NCI-H345 treated with DMSO at 0.1 percent for 48 hours (cell line): ENCODE data around the gene HOXA5.

ENCODE experiments used
- DNase-seq: peaks from one replicate; lab custom pipeline; 2025; ENCODE audit not compliant: unreplicated experiment; lab: John Stamatoyannopoulos, UW

The HOXA5 gene

DNA sequence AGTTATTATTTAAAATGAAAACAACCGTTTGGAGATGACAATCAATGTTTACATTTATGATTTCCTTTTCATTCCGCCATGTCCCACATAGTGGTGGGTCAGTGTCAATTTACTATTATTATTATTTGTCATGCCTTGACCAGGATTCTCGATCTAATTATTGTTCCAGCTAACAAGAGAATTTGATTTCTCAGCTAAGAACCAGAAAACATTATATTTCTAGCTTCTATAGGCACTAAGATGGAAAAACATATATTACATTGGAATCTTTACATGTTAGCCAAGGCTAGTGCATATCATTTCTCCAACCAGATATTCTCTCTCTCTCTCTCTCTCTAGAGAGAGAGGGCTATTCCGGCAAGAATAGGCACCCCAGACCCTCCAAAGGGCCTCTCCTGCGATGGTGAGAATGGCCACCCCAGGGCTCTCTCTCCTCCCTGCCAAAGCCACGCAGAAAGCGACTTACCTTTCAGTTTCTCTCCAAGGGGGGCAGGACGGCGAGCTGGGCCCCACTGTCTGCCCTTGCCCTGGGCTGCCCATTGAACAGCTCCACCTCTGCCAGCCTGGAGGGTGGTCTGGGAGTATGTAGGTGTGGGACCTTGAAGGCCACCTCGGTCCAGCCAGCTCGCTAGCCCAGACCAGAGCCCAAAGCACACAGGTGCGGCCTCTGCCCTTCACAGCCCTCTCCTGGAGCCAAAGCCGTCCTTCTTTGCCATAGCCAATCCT lies 6.5 kb upstream of the HOXA5 start:
- peak; percentile 40 for DNase-seq

DNA sequence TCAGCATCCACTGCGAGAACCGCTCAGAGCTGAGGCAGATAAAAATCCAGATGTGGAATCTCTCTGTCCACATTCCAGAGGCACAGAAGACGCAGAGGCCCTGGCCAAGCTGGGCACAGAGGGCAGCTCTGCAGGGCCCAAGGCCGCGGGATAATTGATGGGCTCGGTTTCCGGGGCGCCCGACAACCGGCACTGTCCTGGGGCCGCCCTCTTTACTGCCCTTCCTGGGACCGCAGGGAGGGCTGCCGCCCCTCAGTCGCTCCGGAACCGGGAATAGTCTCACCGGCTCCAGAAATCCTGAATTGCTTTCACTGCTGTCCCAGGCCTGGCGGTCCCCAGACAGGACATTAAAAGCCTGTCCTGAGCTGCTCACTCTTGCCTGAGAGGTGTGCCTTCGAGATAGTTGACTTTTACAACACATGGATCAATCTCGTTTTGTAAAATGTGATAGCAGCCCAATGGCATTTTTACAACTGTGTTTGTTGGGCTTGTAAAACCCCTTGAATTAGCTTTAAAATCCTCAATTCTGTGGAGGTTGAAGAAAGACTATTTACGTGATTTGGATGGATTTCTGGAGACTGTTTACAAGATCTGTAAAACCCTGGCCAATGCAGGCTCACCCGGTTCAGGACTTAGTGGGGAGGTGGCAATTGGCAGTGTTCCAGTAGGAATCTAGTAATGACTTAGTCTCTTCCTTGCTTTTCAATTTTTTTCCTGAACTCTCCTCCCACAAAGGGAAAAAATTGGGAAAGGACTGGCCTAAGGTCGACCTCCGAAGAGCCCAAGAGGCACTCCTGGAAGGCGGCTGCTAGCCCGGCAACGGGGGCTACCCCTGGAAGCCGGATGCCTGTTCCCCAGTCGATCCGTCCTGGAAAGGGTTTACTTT lies 5.5 kb upstream of the HOXA5 start:
- no peak for DNase-seq

DNA sequence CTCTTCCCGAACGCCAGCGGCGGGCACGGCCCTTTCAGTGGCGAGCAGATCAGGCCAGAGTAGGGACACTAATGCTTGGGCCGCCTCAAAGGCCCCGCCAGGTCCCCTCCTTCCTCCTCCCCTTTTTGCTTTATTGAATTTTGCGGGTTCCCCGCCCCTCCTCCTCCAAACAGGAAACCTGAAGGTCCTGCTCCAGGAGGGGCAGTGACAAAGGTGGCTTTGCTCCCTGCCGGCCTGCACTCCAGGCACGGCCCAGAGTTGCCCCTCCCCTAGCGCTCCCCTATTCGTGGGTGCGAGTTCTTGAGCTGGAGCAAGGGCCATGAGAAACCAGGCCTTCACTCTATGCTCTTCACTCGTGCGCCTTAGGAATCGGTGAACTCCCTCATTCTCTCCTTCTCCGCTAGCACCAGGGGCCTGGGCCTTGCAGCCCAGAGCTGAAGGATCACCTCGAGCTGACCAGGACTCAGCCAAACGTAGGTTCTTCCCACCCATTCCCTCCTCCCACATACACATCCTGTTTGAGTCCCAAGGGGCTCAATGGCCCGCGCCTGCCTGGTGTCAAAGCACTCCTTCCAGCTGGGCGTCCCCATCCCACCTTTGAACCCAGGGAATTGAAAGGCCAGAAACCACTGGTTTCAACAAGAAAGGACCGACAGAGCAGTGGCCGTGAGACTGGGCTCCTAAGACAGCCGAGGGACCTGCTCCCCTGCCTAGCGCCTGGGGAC lies 4.7 kb upstream of the HOXA5 start:
- DNase-seq = no peak

DNA sequence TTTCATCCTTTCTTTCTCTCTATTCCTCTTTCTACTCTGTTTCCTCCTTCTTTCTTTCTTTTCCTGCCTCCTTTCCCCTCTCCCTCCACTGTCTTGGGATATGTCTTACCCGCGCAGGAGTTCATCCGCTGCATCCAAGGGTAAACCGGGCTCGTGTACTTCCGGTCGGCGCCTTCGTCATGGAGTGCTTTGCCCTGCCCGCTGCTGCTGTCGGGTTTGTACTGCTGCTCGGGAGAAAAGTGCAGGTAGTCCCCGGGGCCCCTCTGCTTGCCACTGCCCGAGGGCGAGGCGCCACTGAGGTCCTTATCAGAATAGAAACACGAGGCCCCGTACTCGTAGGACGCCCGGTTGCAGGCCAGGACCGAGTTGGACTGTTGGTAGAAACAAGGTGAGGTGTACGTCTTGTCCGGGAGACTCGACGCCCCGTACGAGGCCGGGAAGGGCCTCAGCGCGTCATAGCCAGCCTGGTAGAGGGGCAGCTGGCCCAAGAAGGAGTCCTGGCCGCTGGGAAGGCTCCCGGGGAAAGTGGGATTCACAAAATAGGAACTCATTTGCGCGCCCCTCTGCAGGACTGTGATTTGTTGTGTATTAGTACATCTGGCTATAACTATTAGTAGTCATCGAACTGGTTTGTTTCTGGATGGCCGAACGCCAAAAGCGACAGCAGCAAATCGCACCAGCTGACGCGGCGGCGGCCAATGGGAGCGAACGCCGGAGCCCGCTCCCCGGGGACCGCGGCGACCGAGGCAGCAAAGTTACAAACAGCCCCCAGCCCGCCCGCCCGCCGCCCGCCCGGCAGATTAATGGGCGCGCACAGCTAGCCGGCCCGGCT lies 3.9 kb upstream of the HOXA5 start, which contains the start of gene HOXA6:
Gene HOXA6 (minus strand): TSS at position 576 of the 832 bp plus-strand sequence. CDS start 25 bp downstream, at position 551.
- no peak for DNase-seq

DNA sequence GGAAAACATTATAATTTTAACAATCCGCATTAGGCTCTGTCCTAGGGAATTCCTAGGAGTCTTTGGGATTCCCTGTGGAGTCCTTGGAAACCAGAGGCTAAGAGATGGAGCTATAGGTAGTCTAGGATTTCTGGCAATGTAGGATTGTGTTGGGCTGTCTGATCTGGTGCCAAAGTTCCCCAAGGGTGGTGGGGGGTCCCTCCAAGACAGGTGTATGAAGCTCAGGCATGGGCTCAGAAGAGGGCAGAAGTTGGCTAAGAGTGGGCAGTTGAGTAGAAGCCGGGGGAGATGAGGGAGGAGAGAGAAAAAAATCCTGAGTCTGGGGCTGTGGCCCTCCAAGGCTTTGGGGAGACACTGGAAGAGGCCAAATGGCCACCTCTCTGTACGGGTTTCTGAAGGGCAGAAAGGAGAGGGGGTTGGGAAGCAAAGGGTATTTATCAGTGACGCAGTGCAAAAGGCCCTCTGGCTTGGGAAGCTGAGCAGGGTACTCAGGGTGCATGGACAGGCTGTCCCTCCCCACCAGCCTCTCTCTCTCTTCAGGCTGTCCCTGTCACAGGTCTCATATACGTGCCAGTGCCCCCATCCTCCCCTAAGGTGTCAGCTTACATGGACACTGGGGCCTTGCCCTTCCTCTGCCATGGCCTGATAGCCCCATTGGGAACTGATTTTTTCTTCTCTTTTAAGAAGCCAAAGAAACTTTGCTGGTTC lies 3.2 kb upstream of the HOXA5 start:
- DNase-seq = no peak

DNA sequence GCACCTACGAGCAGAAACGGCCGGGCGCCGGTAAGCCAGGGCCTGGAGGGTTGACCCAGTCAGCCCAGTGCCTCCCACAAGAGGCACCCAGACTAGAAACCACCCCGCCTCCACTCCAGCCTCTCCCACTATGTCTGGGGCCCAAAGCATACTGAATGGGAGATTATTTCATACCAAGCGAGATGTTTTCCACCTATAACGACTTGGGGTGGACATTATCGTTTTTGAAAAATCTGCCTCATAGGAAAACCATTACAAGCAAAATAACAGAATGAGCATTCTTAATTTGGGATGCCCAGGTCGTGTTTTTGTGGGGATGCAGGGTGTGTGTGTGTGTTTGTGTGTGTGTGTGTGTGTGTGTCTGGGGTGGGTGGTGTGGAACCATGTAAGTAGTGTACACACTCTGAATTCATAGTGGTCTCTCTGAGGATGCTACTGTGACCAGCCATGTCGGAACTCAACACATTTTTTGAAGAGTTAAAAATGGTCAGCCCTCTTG lies 2.5 kb upstream of the HOXA5 start:
- no peak for DNase-seq

DNA sequence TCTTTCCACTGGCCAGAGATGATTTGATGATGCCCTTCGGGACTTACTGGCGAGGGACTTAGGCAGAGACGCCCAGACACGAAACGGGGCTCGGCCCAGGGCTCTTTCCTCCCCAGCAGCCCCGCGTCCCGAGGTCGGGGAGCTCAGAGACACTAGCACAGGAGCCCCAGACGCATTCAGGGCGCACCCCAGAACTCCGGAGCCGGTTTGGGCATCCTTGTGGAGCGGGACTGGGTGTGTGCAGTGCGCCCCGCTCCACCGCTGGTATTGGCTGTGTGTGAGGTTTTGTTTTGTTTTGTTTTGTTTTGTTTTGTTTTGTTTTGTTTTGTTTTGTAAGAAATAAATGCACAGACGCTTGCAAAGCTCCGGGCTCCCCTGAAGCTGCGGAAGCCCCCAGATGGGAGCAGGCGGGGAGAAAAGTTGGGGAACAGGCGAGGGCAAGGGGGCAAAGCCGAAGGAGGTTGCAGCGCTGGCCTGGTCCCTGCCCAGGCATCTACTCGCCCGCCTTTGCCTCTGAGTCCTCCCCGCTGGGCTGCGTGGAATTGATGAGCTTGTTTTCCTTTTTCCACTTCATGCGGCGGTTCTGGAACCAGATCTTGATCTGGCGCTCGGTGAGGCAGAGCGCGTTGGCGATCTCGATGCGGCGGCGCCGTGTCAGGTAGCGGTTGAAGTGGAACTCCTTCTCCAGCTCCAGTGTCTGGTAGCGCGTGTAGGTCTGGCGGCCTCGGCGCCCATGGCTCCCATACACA lies 1.9 kb upstream of the HOXA5 start:
- no peak for DNase-seq

DNA sequence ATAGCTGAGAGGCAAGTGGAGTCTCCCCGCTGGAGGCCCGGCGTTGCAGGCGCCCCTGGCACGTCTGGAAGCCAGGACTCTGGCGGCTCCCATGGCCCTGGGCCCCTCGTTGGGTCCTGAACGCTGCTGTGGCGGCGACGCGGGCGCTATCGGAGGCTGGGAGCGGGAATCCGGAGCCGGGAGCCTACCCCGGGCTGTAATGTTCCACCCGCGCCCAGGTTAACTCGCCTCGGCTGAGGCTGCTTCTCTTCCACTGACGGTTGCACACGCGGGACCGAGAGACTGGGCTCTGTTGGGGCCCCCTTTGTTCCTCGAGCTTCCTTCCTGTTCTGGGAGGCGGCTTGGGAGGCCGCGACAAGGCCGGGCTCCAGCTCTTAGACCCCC lies 1.3 kb upstream of the HOXA5 start:
- no peak for DNase-seq

DNA sequence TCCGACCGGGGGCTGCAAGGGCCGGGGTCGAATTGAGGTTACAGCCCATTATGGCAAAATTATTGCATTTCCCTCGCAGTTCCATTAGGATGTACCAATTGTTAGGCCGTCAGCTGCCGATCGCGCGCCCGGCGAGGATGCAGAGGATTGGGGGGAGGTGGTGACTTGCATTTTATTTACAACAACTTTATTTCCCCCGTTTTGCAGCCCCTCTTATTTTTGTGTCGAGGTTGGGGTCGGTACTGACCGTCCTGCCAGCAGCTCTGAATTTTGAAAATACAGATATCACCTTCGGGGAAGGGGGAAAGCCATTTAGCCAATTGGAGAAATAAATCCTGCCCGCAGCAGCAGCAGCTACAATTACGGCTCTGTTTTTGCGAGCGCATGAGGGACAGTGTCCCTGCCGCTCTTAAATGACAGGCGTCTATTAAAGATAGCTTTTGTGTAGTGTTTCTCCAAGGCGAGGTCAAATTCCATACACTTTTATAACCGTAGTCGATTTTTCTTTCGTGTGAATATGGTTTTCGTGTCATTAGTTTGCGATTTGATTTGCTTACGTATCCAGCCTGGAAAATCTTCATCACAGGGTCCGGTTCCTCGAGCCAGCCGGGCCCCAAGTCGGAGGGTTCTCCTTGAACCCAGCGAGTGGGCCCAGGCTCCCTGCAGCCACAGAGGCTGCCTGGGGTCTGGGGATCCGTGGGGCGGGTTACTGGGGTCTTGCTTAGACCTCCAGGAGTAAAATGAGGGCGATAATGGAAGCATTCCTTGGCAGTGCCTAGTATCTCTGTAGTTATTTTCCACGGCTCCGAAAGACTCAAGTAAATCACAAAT lies 684 bp upstream of the HOXA5 start:
- no peak for DNase-seq

DNA sequence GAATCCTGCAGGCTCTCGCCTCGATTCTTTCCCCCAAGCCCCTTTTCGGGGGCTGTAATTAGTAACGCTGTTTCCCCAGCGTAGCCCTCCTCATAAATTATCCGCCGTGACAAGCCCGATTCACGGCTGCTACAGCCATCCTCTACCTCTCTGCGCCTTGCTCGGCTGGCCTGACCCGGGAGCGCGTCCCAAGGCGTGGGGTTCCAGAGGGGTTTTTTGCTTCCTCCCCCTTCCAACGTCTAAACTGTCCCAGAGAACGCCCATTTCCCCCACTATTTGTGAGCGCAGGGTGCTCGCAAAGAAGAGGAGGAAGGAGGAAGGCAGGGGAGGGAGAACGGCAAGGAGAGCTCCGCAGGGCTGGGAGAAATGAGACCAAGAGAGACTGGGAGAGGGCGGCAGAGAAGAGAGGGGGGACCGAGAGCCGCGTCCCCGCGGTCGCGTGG lies 880 bp downstream of the HOXA5 start:
- DNase-seq = no peak

DNA sequence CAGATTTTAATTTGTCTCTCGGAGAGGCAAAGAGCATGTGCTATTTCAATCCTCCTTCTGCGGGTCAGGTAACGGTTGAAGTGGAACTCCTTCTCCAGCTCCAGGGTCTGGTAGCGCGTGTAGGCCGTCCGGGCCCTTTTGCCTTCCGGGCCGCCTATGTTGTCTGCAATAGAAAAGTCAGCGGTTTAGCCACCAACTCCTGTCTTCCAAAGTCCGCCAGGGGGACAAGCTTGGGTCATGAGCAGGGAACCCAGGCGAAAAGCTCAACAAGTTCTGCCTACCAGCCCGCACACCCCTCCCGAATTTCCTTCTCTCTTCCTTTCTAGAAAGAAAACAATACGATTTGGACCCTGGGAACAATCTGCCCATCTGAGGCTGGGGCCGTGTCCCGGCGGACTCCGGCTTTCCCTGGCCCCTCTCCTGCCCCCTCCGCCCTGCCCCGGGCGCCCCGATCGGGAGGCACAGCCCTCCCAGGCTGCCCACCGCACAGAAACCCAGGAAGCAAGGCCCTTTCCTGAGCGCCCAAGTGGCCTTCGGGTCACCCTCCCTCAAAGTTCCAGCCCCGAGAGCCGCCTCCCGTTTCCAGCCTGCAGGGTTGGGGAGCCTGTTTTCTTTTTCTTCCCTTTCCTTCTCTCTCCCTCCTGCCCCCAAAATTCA lies 1.4 kb downstream of the HOXA5 start:
- DNase-seq = no peak

DNA sequence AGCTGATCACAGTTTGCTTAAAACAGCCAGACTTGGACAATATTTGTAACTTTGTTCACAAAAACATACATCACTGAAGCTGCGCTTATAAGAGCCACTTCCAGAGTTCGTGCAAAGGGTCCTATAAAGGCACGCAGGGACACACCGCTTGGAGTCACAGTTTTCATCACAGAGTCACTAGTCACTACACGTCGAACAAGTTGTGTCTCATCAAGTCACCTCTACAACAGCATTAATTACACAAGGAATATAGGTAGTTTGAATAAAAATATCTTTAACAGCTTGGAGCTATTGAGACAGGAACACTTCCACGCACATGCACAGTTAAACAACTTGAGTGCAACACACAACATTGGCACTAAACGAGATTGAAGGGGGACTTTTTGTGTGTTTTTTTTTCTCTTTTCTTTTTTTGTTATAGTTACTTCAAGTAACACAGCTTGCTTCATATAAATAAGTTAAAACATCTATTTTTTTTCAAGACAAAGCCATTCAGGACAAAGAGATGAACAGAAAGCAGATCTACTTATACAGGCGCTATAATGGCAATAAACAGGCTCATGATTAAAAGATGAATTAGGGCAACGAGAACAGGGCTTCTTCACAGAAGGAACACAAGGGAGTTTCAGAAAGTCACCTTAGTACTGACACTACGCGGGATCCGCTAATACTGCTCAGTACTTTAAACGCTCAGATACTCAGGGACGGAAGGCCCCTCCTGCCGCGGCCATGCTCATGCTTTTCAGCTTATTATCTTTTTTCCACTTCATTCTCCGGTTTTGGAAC lies 2.2 kb downstream of the HOXA5 start:
- no peak for DNase-seq

DNA sequence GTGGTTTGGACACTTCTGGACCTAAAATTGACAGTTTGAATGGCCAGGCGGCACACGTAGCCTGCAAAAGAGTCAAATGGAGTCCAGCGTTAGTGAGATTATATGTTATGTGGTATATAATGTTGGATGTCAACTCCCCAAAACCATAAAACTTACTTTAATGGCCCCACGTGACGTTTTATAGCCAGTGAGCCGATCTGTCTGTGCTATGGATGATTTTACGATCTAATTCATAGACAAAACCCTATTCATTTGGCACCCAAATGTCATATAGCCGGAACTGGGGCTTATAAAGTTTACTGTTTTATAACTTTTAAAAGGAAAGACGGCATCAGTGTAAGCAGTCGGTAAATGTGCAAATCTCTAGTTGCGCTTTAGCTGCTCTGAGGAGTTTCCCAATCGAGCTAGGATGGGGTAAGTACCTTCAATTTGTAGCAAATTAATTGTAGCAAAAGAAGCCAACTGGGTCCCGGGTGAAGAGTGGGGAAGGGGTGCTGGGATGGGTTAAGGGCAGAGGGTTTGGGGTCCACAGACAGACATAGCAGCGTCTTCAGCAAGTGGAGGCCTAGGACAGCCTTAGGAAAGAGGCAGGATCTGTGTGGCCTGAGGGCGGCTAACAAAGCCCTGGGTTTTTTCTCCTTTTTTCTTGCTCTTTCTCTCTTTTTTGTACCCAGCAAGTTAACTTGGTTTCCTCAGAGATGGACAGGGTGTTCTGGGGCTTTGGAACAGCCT lies 3.2 kb downstream of the HOXA5 start:
- DNase-seq = no peak

DNA sequence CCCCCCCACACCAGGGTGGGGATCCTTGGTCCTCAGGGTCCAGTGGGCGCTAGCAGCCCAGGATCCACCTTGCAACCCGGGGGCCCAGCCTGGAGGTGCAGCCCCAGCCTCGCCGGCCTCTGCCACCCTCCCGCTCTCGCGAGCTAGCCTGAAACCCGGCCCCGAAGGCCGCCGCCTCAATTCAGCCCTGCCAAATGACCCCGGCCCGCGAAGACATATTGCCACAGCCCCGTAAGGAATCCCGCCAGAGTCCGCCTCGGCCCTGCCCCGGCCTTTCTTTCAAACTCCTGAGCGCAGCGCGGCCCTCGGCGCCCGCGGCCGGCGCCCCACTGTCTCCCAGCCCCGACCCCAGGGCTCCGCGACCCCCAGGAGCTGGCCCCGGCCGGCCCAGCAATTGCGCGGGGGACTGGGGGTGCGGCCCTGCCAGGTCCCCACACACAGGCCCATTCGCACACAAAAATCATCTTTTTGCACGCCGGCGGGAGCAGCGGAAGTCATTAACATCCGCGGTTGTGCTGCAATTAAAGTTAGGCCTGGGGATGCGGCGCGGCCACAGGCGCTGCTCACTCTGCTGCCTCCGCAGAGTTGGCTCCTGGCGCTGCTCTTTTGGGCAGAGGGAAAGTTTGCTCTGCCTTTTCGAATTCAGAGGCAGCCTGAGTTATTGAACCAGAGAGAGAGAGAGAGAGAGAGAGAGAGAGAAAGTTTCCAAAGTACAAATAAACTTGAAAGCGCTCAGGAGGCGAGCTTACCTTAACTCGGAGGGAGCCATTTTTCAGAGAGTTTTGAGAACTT lies 4.0 kb downstream of the HOXA5 start:
- DNase-seq = no peak

DNA sequence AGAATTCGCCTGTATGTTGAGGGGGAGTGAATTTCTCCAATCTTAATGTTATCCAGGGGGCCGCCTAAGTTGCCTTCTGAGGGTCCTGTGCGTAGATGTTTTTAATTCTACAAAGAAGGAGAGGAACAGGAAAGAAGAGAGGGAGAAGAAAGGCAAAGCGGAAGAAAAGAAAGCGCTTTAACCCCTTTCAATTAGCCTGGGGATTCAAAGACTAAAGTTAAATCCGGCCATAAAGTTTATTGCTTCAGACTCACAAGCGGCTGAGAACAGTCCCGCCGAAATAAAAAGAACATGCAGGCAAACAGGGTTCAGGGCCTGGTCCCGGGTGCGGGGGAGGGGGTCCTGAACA lies 4.5 kb downstream of the HOXA5 start:
- no peak for DNase-seq

DNA sequence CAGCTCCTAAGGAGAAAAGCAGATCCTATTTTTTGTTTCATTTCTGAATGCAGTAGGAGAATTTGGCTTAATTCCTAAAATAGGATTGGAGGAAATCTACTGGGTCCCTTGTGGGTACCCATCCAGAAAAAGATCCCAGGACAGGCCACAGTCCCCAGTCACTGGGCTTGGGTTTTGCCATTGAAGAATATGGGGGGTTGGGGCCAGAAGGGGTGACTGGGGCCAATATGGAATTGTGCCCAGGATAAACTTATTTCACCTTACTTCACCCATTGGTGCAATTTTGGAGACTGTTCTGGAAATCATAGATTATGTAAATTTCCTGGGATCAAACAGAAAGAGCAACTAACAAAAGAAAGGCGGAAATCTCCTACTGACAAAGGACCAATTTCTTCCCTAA lies 5.0 kb downstream of the HOXA5 start:
- DNase-seq = no peak
